MM.1S (cell line): Measurements from ENCODE around the gene RPL36AL.

Experiments used
- CTCF ChIP-seq: fragments of 300-600 bp; sonication (generic); IDR thresholded peaks from 2 replicates; pipeline ENCODE4 v1.5.1; 2016; ENCODE audit warnings: antibody characterized with exemption, low read length, mixed read lengths
- EZH2phosphoT487 ChIP-seq: fragments of 300-600 bp; sonication (generic); IDR thresholded peaks from 2 replicates; pipeline ENCODE4 v1.6.1; 2018; ENCODE audit warnings: antibody characterized with exemption, low read length

GRCh38 chr14:49615776-49616175 is 4.7 kb downstream of the RPL36AL start:
- no peak for TF ChIP-seq CTCF
- no peak for TF ChIP-seq EZH2phosphoT487
